Subcutaneous adipose tissue (tissue), 4 donors: Measurements from ENCODE around the gene DBF4B. TPM values are rescaled to one million over a fixed set of nuclear protein-coding genes. Genes with fewer than 3 reads are reported as not detected.

Experiments used
- CTCF ChIP-seq: fragments of 450-650 bp; IDR thresholded peaks from one replicate; pipeline ENCODE4 v1.5.1; 2016; ENCODE audit warnings: low read depth, mild to moderate bottlenecking, control low read depth, antibody characterized with exemption, moderate library complexity
- total RNA-seq, 4 donors: library from RNA; depleted of rRNA; stranded (reverse); fragments of >200 nt; gene quantifications; one replicate each; pipeline ENCODE4 v1.1.0, GENCODE V29; 2016

Gene DBF4B
- total RNA-seq, 4 donors from 2014 or later, result 2.4 to 5.9 (median 4.5) TPM

GRCh38 chr17:44768505-44769142 is 60.2 kb downstream of the DBF4B start:
- no peak for TF ChIP-seq CTCF

- TF ChIP-seq CTCF, result no peak
These were observed 60.8 kb downstream of the DBF4B start for GRCh38 chr17:44769230-44769629.

- TF ChIP-seq CTCF, result no peak
These were observed 61.2 kb downstream of the DBF4B start for GRCh38 chr17:44769647-44770084.

GRCh38 chr17:44770166-44770925 is 61.9 kb downstream of the DBF4B start:
- no peak for TF ChIP-seq CTCF

- TF ChIP-seq CTCF, result no peak
These were observed 64.0 kb downstream of the DBF4B start for GRCh38 chr17:44772308-44773045.

- no peak for TF ChIP-seq CTCF
These were observed 64.7 kb downstream of the DBF4B start for GRCh38 chr17:44773140-44773539.
